Loucy (cell line): ENCODE measurements around the gene HSD17B8.

Experiments used
- H2AFZ ChIP-seq: fragments of 200-600 bp; sonication (generic); 2 replicates; pipeline ENCODE4 v1.6.0; 2016; ENCODE audit warnings: antibody characterized with exemption, mild to moderate bottlenecking, low read length, moderate library complexity
- H3F3A ChIP-seq: fragments of 200-600 bp; 2 replicates; pipeline ENCODE4 v1.6.0; 2016; ENCODE audit warnings: antibody characterized with exemption, low read depth, mild to moderate bottlenecking
- H3K27me3 ChIP-seq: fragments of 200-600 bp; sonication (generic); 2 replicates; pipeline ENCODE4 v1.6.1; 2014; ENCODE audit warnings: low read length, mild to moderate bottlenecking; ENCODE audit not compliant: insufficient read depth, poor library complexity, severe bottlenecking
- H3K36me3 ChIP-seq: fragments of 200-600 bp; sonication (generic); 2 replicates; pipeline ENCODE4 v1.6.1; 2016; ENCODE audit warnings: low read length; ENCODE audit not compliant: insufficient read depth
- H3K4me1 ChIP-seq: fragments of 200-600 bp; sonication (generic); 2 replicates; pipeline ENCODE4 v1.5.1; 2014; ENCODE audit warnings: low read length, mild to moderate bottlenecking; ENCODE audit not compliant: insufficient read depth, poor library complexity, severe bottlenecking
- H3K4me2 ChIP-seq: fragments of 200-600 bp; sonication (generic); 2 replicates; pipeline ENCODE4 v1.6.0; 2014; ENCODE audit warnings: antibody characterized with exemption, low read length, low read depth, mild to moderate bottlenecking; ENCODE audit not compliant: poor library complexity, severe bottlenecking
- H3K4me3 ChIP-seq: fragments of 200-600 bp; sonication (generic); 2 replicates; pipeline ENCODE4 v1.5.1; 2014; ENCODE audit warnings: low read length, mild to moderate bottlenecking, mixed read lengths; ENCODE audit not compliant: poor library complexity, severe bottlenecking
- H3K79me2 ChIP-seq: fragments of 200-600 bp; sonication (generic); 2 replicates; pipeline ENCODE4 v1.6.1; 2014; ENCODE audit warnings: low read length; ENCODE audit not compliant: insufficient read depth
- H3K9ac ChIP-seq: fragments of 200-600 bp; sonication (generic); 2 replicates; pipeline ENCODE4 v1.6.0; 2014; ENCODE audit warnings: mild to moderate bottlenecking, low read depth, low read length, moderate library complexity; ENCODE audit not compliant: poor library complexity, severe bottlenecking
- H3K9me2 ChIP-seq: fragments of 200-600 bp; sonication (generic); replicated peaks from 2 replicates; pipeline ENCODE4 v1.6.1; 2016; ENCODE audit warnings: low read depth, low read length, mixed read lengths
- H3K9me3 ChIP-seq: fragments of 200-600 bp; sonication (generic); 2 replicates; pipeline ENCODE4 v1.6.1; 2014; ENCODE audit warnings: mild to moderate bottlenecking, antibody characterized with exemption, low read length, low read depth; ENCODE audit not compliant: insufficient read depth
- H4K20me1 ChIP-seq: fragments of 200-600 bp; sonication (generic); 2 replicates; pipeline ENCODE4 v1.6.0; 2014; ENCODE audit warnings: antibody characterized with exemption, low read length, mild to moderate bottlenecking; ENCODE audit not compliant: insufficient read depth, poor library complexity, severe bottlenecking
- CTCF ChIP-seq: fragments of 200-600 bp; sonication (generic); conservative IDR thresholded peaks from 2 replicates; pipeline ENCODE4 v1.5.1; 2014; ENCODE audit warnings: mild to moderate bottlenecking, antibody characterized with exemption, low read length
- EZH2phosphoT487 ChIP-seq: fragments of 200-600 bp; IDR thresholded peaks from 2 replicates; pipeline ENCODE4 v1.6.1; 2018; ENCODE audit warnings: antibody characterized with exemption, mild to moderate bottlenecking, moderate library complexity, borderline replicate concordance

The HSD17B8 gene

GRCh38 chr6:33177552-33178446, 26.7 kb upstream of the HSD17B8 start:
- no peaks in the 10 kb centered on the region for H3K79me2 ChIP-seq
- H4K20me1 ChIP-seq, result no peaks in the 10 kb centered on the region
- peaks cover 50% of the 10 kb centered on the region for H3K27me3 ChIP-seq
- H3F3A ChIP-seq, result no peaks in the 10 kb centered on the region
- peaks cover under 1% of the 10 kb centered on the region for H3K4me1 ChIP-seq
- no peaks in the 10 kb centered on the region for H3K36me3 ChIP-seq
- H3K4me2 ChIP-seq, result no peak overlapping the region
- no peak overlapping the region for H3K9ac ChIP-seq
- no peaks in the 10 kb centered on the region for H3K9me2 ChIP-seq
- H3K4me3 ChIP-seq, result no peak overlapping the region
- TF ChIP-seq CTCF (no peak), EZH2phosphoT487 (no peak)
- no peaks in the 10 kb centered on the region for H3K9me3 ChIP-seq
- H2AFZ ChIP-seq, result no peak overlapping the region

- H4K20me1 ChIP-seq, result no peaks in the 10 kb centered on the region
- H3K9ac ChIP-seq, result no peak overlapping the region
- H3F3A ChIP-seq, result no peaks in the 10 kb centered on the region
- H3K4me3 ChIP-seq, result no peak overlapping the region
- no peak overlapping the region for H2AFZ ChIP-seq
- H3K4me2 ChIP-seq, result no peak overlapping the region
- no peaks in the 10 kb centered on the region for H3K36me3 ChIP-seq
- H3K9me3 ChIP-seq, result no peaks in the 10 kb centered on the region
- H3K4me1 ChIP-seq, result peaks cover 11% of the 10 kb centered on the region
- H3K9me2 ChIP-seq, result no peaks in the 10 kb centered on the region
- no peaks in the 10 kb centered on the region for H3K79me2 ChIP-seq
- H3K27me3 ChIP-seq, result peaks cover 56% of the 10 kb centered on the region
- TF ChIP-seq CTCF (no peak), EZH2phosphoT487 (no peak)
Observed at GRCh38 chr6:33178755-33179475, 25.5 kb upstream of the HSD17B8 start.

- Histone ChIP-seq H3K4me1 (peaks cover 17% of the 10 kb centered on the region), H3F3A (no peaks in the 10 kb centered on the region)
Observed at GRCh38 chr6:33181141-33181540, 23.3 kb upstream of the HSD17B8 start.

More at GRCh38 chr6:33181141-33181540, 23.3 kb upstream of the HSD17B8 start:
- H3K9ac ChIP-seq, result no peak overlapping the region
- H4K20me1 ChIP-seq, result no peaks in the 10 kb centered on the region
- H3K27me3 ChIP-seq, result peaks cover 70% of the 10 kb centered on the region
- H3K9me3 ChIP-seq, result no peaks in the 10 kb centered on the region
- H3K4me3 ChIP-seq, result no peak overlapping the region
- no peak overlapping the region for H3K4me2 ChIP-seq
- H3K79me2 ChIP-seq, result no peaks in the 10 kb centered on the region
- H3K36me3 ChIP-seq, result no peaks in the 10 kb centered on the region
- TF ChIP-seq EZH2phosphoT487 (no peak), CTCF (no peak)
- no peak overlapping the region for H2AFZ ChIP-seq
- no peaks in the 10 kb centered on the region for H3K9me2 ChIP-seq
